WTC11 (cell line): Measurements from ENCODE around the gene CPB2. TPM values are rescaled to one million over a fixed set of nuclear protein-coding genes. Genes with fewer than 3 reads are reported as not detected.

ENCODE experiments used
- ATAC-seq: fragments of 200-7000 bp; cut with Tn5 transposase; 2 replicates; pipeline ENCODE4 v1.10.0; 2021; ENCODE audit warnings: mild to moderate bottlenecking, moderate library complexity
- CTCF ChIA-PET: fragments of 300-600 bp; sonication (Branson Sonifier 250); formaldehyde crosslinking; loops from one replicate; lab custom pipeline; 2021; ENCODE audit warnings: antibody characterized with exemption; lab: Charles Lee
- POLR2A ChIA-PET: fragments of 350-600 bp; sonication (Branson Sonifier 250); formaldehyde crosslinking; loops from one replicate; lab custom pipeline; 2021; ENCODE audit warnings: antibody characterized with exemption; lab: Charles Lee
- DNase-seq: peaks from one replicate; pipeline ENCODE4 v3.0.0; 2021; ENCODE audit warnings: low spot score
- H3K27ac Mint-ChIP-seq: 2 replicates; pipeline ENCODE4 v1.8.0; 2021; ENCODE audit warnings: mixed read lengths
- H3K27me3 Mint-ChIP-seq: 2 replicates; pipeline ENCODE4 v1.8.0; 2021; ENCODE audit warnings: low read depth, mild to moderate bottlenecking, moderate library complexity, mixed read lengths
- H3K36me3 Mint-ChIP-seq: 2 replicates; pipeline ENCODE4 v1.8.0; 2021; ENCODE audit warnings: mixed read lengths
- H3K4me1 Mint-ChIP-seq: 2 replicates; pipeline ENCODE4 v1.8.0; 2022; ENCODE audit warnings: mixed read lengths
- H3K4me3 Mint-ChIP-seq: 2 replicates; pipeline ENCODE4 v1.8.0; 2021; ENCODE audit warnings: mild to moderate bottlenecking, moderate library complexity, mixed read lengths
- H3K9me3 Mint-ChIP-seq: 2 replicates; pipeline ENCODE4 v1.8.0; 2021; ENCODE audit warnings: mixed read lengths
- CREB1 ChIP-seq: sonication (generic); formaldehyde crosslinking; IDR thresholded peaks from 2 replicates; pipeline ENCODE4 v1.8.0; 2023; ENCODE audit warnings: mild to moderate bottlenecking, missing genetic modification reagents
- GRHL2 ChIP-seq: fragments of 250-450 bp; sonication (Bioruptor Pico); IDR thresholded peaks from 2 replicates; pipeline ENCODE4 v1.8.0; 2022; ENCODE audit warnings: mild to moderate bottlenecking, moderate library complexity; ENCODE audit not compliant: insufficient replicate concordance, severe bottlenecking
- GTF2I ChIP-seq: fragments of 250-450 bp; sonication (Bioruptor Pico); conservative IDR thresholded peaks from 2 replicates; pipeline ENCODE4 v1.4.0; 2021; ENCODE audit warnings: mild to moderate bottlenecking
- HMGA2 ChIP-seq: fragments of 250-450 bp; sonication (Bioruptor Pico); IDR thresholded peaks from 2 replicates; pipeline ENCODE4 v1.4.0; 2021; ENCODE audit warnings: mild to moderate bottlenecking, moderate library complexity
- MAX ChIP-seq: sonication (generic); formaldehyde crosslinking; IDR thresholded peaks from 2 replicates; pipeline ENCODE4 v1.8.0; 2022; ENCODE audit warnings: mild to moderate bottlenecking, missing genetic modification reagents
- MXD4 ChIP-seq: fragments of 250-450 bp; sonication (Bioruptor Pico); IDR thresholded peaks from 2 replicates; pipeline ENCODE4 v1.8.0; 2021; ENCODE audit warnings: mild to moderate bottlenecking, moderate library complexity, borderline replicate concordance
- NFE2L1 ChIP-seq: sonication (generic); formaldehyde crosslinking; IDR thresholded peaks from 2 replicates; pipeline ENCODE4 v1.8.1; 2023; ENCODE audit warnings: missing genetic modification reagents
- OVOL2 ChIP-seq: fragments of 250-450 bp; sonication (Bioruptor Pico); IDR thresholded peaks from 2 replicates; pipeline ENCODE4 v1.9.0; 2021; ENCODE audit warnings: mild to moderate bottlenecking, borderline replicate concordance
- RELA ChIP-seq: sonication (generic); formaldehyde crosslinking; IDR thresholded peaks from 2 replicates; pipeline ENCODE4 v1.8.1; 2022; ENCODE audit warnings: missing genetic modification reagents, mild to moderate bottlenecking, borderline replicate concordance
- TEAD1 ChIP-seq: sonication (generic); formaldehyde crosslinking; IDR thresholded peaks from 2 replicates; pipeline ENCODE4 v1.8.0; 2022; ENCODE audit warnings: mild to moderate bottlenecking, missing genetic modification reagents
- TP53 ChIP-seq: sonication (generic); formaldehyde crosslinking; IDR thresholded peaks from 2 replicates; pipeline ENCODE4 v1.8.1; 2023; ENCODE audit warnings: mild to moderate bottlenecking, missing genetic modification reagents
- ZMAT4 ChIP-seq: fragments of 250-450 bp; sonication (Bioruptor Pico); IDR thresholded peaks from 2 replicates; pipeline ENCODE4 v1.9.0; 2021; ENCODE audit warnings: mild to moderate bottlenecking
- ZNF671 ChIP-seq: fragments of 250-450 bp; sonication (Bioruptor Pico); IDR thresholded peaks from 2 replicates; pipeline ENCODE4 v1.8.0; 2021; ENCODE audit warnings: mild to moderate bottlenecking
- total RNA-seq: library from RNA; stranded (reverse); gene quantifications from 3 replicates; pipeline ENCODE4 v1.2.3, GENCODE V29; 2021
- TF ChIP-seq, protein P1 (sequence below): sonication (generic); formaldehyde crosslinking; IDR thresholded peaks from 2 replicates; pipeline ENCODE4 v1.8.1; 2023; ENCODE audit warnings: mild to moderate bottlenecking, moderate library complexity, missing genetic modification reagents
- TF ChIP-seq, protein P2 (sequence below): sonication (generic); formaldehyde crosslinking; IDR thresholded peaks from 2 replicates; pipeline ENCODE4 v1.8.1; 2023; ENCODE audit warnings: mild to moderate bottlenecking, missing genetic modification reagents, borderline replicate concordance
- TF ChIP-seq, protein P3 (sequence below): fragments of 250-450 bp; sonication (Bioruptor Pico); IDR thresholded peaks from 2 replicates; pipeline ENCODE4 v2.1.2; 2022; ENCODE audit warnings: mild to moderate bottlenecking, moderate library complexity

CPB2 gene
- total RNA-seq, 1 experiment from 2014 or later = 0.33 TPM

GRCh38 chr13:46114613-46115012 is 9.8 kb upstream of the CPB2 start:
- POLR2A ChIA-PET = no interaction called here
- CTCF ChIA-PET = no interaction called here
- Mint-ChIP-seq H3K4me3 (no peak overlapping the region), H3K27me3 (no peaks in the 10 kb centered on the region), H3K36me3 (no peaks in the 10 kb centered on the region), H3K27ac (no peak overlapping the region), H3K4me1 (peaks cover 5% of the 10 kb centered on the region), H3K9me3 (peaks cover 11% of the 10 kb centered on the region)
- no peak for ATAC-seq
- no peak for DNase-seq
- TF ChIP-seq TEAD1 (CRISPR knock-in tag) = no peak
- no peak for TF ChIP-seq CREB1 (CRISPR knock-in tag)
- TF ChIP-seq MXD4 = no peak
- TF ChIP-seq RELA (CRISPR knock-in tag) = no peak
- TF ChIP-seq, protein P1, sequence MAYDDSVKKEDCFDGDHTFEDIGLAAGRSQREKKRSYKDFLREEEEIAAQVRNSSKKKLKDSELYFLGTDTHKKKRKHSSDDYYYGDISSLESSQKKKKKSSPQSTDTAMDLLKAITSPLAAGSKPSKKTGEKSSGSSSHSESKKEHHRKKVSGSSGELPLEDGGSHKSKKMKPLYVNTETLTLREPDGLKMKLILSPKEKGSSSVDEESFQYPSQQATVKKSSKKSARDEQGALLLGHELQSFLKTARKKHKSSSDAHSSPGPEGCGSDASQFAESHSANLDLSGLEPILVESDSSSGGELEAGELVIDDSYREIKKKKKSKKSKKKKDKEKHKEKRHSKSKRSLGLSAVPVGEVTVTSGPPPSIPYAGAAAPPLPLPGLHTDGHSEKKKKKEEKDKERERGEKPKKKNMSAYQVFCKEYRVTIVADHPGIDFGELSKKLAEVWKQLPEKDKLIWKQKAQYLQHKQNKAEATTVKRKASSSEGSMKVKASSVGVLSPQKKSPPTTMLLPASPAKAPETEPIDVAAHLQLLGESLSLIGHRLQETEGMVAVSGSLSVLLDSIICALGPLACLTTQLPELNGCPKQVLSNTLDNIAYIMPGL (CRISPR knock-in tag) = no peak
- TF ChIP-seq NFE2L1 (CRISPR knock-in tag) = no peak
- no peak for TF ChIP-seq ZMAT4 (CRISPR knock-in tag)
- TF ChIP-seq OVOL2 (CRISPR knock-in tag) = no peak
- TF ChIP-seq, protein P2, sequence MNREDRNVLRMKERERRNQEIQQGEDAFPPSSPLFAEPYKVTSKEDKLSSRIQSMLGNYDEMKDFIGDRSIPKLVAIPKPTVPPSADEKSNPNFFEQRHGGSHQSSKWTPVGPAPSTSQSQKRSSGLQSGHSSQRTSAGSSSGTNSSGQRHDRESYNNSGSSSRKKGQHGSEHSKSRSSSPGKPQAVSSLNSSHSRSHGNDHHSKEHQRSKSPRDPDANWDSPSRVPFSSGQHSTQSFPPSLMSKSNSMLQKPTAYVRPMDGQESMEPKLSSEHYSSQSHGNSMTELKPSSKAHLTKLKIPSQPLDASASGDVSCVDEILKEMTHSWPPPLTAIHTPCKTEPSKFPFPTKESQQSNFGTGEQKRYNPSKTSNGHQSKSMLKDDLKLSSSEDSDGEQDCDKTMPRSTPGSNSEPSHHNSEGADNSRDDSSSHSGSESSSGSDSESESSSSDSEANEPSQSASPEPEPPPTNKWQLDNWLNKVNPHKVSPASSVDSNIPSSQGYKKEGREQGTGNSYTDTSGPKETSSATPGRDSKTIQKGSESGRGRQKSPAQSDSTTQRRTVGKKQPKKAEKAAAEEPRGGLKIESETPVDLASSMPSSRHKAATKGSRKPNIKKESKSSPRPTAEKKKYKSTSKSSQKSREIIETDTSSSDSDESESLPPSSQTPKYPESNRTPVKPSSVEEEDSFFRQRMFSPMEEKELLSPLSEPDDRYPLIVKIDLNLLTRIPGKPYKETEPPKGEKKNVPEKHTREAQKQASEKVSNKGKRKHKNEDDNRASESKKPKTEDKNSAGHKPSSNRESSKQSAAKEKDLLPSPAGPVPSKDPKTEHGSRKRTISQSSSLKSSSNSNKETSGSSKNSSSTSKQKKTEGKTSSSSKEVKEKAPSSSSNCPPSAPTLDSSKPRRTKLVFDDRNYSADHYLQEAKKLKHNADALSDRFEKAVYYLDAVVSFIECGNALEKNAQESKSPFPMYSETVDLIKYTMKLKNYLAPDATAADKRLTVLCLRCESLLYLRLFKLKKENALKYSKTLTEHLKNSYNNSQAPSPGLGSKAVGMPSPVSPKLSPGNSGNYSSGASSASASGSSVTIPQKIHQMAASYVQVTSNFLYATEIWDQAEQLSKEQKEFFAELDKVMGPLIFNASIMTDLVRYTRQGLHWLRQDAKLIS (CRISPR knock-in tag) = no peak
- TF ChIP-seq, all 79 proteins: peak for 0

GRCh38 chr13:46113596-46113995 is 8.8 kb upstream of the CPB2 start:
- DNase-seq = no peak
- ATAC-seq = no peak
- CTCF ChIA-PET = interaction anchor here (2.1 kb wide), 1 partner anchor 13 kb away, joined by 5 read pairs; no protein-coding TSS in a partner anchor
- Mint-ChIP-seq H3K4me1 (no peaks in the 10 kb centered on the region), H3K36me3 (no peaks in the 10 kb centered on the region), H3K9me3 (peaks cover 5% of the 10 kb centered on the region; the same call in 1 of the 2 replicates), H3K4me3 (no peak overlapping the region), H3K27ac (no peak overlapping the region), H3K27me3 (no peaks in the 10 kb centered on the region)
- POLR2A ChIA-PET = no interaction called here
- TF ChIP-seq MAX (CRISPR knock-in tag) (no peak), TP53 (CRISPR knock-in tag) (no peak), GTF2I (CRISPR knock-in tag) (no peak), ZNF671 (CRISPR knock-in tag) (no peak), GRHL2 (no peak)
- TF ChIP-seq, protein P3, sequence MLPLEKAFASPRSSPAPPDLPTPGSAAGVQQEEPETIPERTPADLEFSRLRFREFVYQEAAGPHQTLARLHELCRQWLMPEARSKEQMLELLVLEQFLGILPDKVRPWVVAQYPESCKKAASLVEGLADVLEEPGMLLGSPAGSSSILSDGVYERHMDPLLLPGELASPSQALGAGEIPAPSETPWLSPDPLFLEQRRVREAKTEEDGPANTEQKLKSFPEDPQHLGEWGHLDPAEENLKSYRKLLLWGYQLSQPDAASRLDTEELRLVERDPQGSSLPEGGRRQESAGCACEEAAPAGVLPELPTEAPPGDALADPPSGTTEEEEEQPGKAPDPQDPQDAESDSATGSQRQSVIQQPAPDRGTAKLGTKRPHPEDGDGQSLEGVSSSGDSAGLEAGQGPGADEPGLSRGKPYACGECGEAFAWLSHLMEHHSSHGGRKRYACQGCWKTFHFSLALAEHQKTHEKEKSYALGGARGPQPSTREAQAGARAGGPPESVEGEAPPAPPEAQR (CRISPR knock-in tag) = no peak

GRCh38 chr13:46111151-46111550 is 6.3 kb upstream of the CPB2 start:
- no peak for ATAC-seq
- no peaks in the 10 kb centered on the region for H3K9me3 Mint-ChIP-seq
- no peak overlapping the region for H3K27ac Mint-ChIP-seq
- POLR2A ChIA-PET = no interaction called here
- no peaks in the 10 kb centered on the region for H3K36me3 Mint-ChIP-seq
- TF ChIP-seq ZMAT4 (CRISPR knock-in tag) (no peak), HMGA2 (CRISPR knock-in tag) (peak; percentile 95)
- no peak overlapping the region for H3K4me3 Mint-ChIP-seq
- no peaks in the 10 kb centered on the region for H3K27me3 Mint-ChIP-seq
- peaks cover 5% of the 10 kb centered on the region for H3K4me1 Mint-ChIP-seq
- DNase-seq = no peak
- CTCF ChIA-PET = no interaction called here
